GM23248 (cell line): ENCODE data around the gene LRRC73.

Experiments
- EZH2 ChIP-seq: fragments of 200-600 bp; sonication (generic); IDR thresholded peaks from 2 replicates; pipeline ENCODE4 v1.6.1; 2018; ENCODE audit warnings: antibody characterized with exemption, mild to moderate bottlenecking; ENCODE audit not compliant: insufficient read depth, poor library complexity, severe bottlenecking
- EZH2phosphoT487 ChIP-seq: fragments of 200-600 bp; sonication (generic); IDR thresholded peaks from 2 replicates; pipeline ENCODE4 v1.6.1; 2018; ENCODE audit warnings: antibody characterized with exemption, moderate library complexity, mild to moderate bottlenecking, low read depth; ENCODE audit not compliant: insufficient read depth

GRCh38 chr6:43493833-43494232 is 16.3 kb downstream of the LRRC73 start:
- TF ChIP-seq EZH2phosphoT487 (no peak), EZH2 (no peak)
